HG03196 (cell line): ENCODE results near the gene ANXA2.
"Not testable (repeated sequence)": the region's sequence is repeated elsewhere in the genome, so short reads cannot be mapped to it uniquely, and the experiment has no call there.

Experiments
- ATAC-seq: cut with Tn5 transposase; IDR thresholded peaks from one replicate; pipeline ENCODE4 v1.9.1; 2021; ENCODE audit not compliant: unreplicated experiment

ANXA2 gene

GRCh38 chr15:60372227-60372626, 25.6 kb downstream of the ANXA2 start:
- no peak for ATAC-seq

- ATAC-seq = no peak
Observed at GRCh38 chr15:60371175-60372051, 26.4 kb downstream of the ANXA2 start.

- no peak for ATAC-seq
Observed at GRCh38 chr15:60370869-60371136, 27.0 kb downstream of the ANXA2 start.

GRCh38 chr15:60370105-60370868, 27.5 kb downstream of the ANXA2 start:
- ATAC-seq = no peak

GRCh38 chr15:60369696-60370095, 28.1 kb downstream of the ANXA2 start:
- no peak for ATAC-seq

GRCh38 chr15:60364612-60364924, 33.2 kb downstream of the ANXA2 start:
- no peak for ATAC-seq

GRCh38 chr15:60363903-60364611, 33.7 kb downstream of the ANXA2 start:
- no peak for ATAC-seq

- ATAC-seq = no peak
Observed at GRCh38 chr15:60363087-60363549, 34.7 kb downstream of the ANXA2 start.

- ATAC-seq = no peak
Observed at GRCh38 chr15:60362321-60363086, 35.3 kb downstream of the ANXA2 start.

GRCh38 chr15:60359738-60360137, 38.0 kb downstream of the ANXA2 start:
- ATAC-seq = not testable (repeated sequence)

GRCh38 chr15:60358935-60359682, 38.7 kb downstream of the ANXA2 start:
- no peak for ATAC-seq

GRCh38 chr15:60356832-60357231, 41.0 kb downstream of the ANXA2 start:
- ATAC-seq = no peak

GRCh38 chr15:60355148-60355857, 42.5 kb downstream of the ANXA2 start:
- no peak for ATAC-seq

GRCh38 chr15:60353245-60353920, 44.4 kb downstream of the ANXA2 start:
- no peak for ATAC-seq

- ATAC-seq = no peak
Observed at GRCh38 chr15:60352525-60352924, 45.3 kb downstream of the ANXA2 start.

- no peak for ATAC-seq
Observed at GRCh38 chr15:60351066-60351465, 46.7 kb downstream of the ANXA2 start.

GRCh38 chr15:60350108-60350507, 47.7 kb downstream of the ANXA2 start:
- ATAC-seq = no peak

GRCh38 chr15:60349589-60349988, 48.2 kb downstream of the ANXA2 start:
- ATAC-seq = no peak

GRCh38 chr15:60347480-60348049, 50.2 kb downstream of the ANXA2 start:
- no peak for ATAC-seq
